PC-9 (cell line): ENCODE data around the gene RUNDC1. TPM values are rescaled to one million over a fixed set of nuclear protein-coding genes. Genes with fewer than 3 reads are reported as not detected.

Experiments used
- BruUV-seq: library from RNA; stranded (reverse); fragments of 400-500 nt; replicated peaks from 2 replicates; lab custom pipeline; 2021; lab: Mats Ljungman, UMichigan
- CTCF ChIA-PET: fragments of 300-600 bp; sonication (Branson Sonifier 250); formaldehyde crosslinking; loops from one replicate; lab custom pipeline; 2022; ENCODE audit warnings: antibody characterized with exemption; lab: Charles Lee
- POLR2A ChIA-PET: fragments of 300-600 bp; sonication (Branson Sonifier 250); formaldehyde crosslinking; loops from one replicate; lab custom pipeline; 2022; ENCODE audit warnings: antibody characterized with exemption; ENCODE audit not compliant: unreplicated experiment; lab: Charles Lee
- DNase-seq, 2 experiments: peaks; one replicate each; pipeline versions ENCODE4 v3.0.0 to v3.0.0-alpha.2; 2015 to 2022; ENCODE audit warnings: mixed read lengths in 1 of 2
- H2AFZ ChIP-seq: fragments of 200-600 bp; sonication (generic); 2 replicates; pipeline ENCODE4 v1.8.1; 2017; ENCODE audit warnings: antibody characterized with exemption
- H3F3A ChIP-seq: fragments of 200-600 bp; sonication (generic); 2 replicates; pipeline ENCODE4 v1.8.1; 2017; ENCODE audit warnings: antibody characterized with exemption, mild to moderate bottlenecking, low read depth; ENCODE audit not compliant: insufficient read depth
- H3K27ac ChIP-seq: fragments of 200-600 bp; sonication (generic); 2 replicates; pipeline ENCODE4 v1.6.1; 2016; ENCODE audit warnings: mixed run types
- H3K27me3 ChIP-seq: fragments of 200-600 bp; sonication (generic); 2 replicates; pipeline ENCODE4 v1.6.1; 2016; ENCODE audit warnings: low read depth, mixed run types; ENCODE audit not compliant: insufficient read depth
- H3K36me3 ChIP-seq: fragments of 200-600 bp; sonication (generic); 2 replicates; pipeline ENCODE4 v1.6.1; 2016; ENCODE audit warnings: low read depth, mixed run types
- H3K4me1 ChIP-seq: fragments of 200-600 bp; sonication (generic); replicated peaks from 2 replicates; pipeline ENCODE4 v1.6.1; 2016; ENCODE audit warnings: mixed run types; ENCODE audit not compliant: insufficient read depth
- H3K4me2 ChIP-seq: fragments of 200-600 bp; sonication (generic); 2 replicates; pipeline ENCODE4 v1.6.1; 2017; ENCODE audit warnings: mixed run types
- H3K4me3 ChIP-seq: fragments of 200-600 bp; sonication (generic); 2 replicates; pipeline ENCODE4 v1.6.1; 2016; ENCODE audit warnings: mixed run types
- H3K79me2 ChIP-seq: fragments of 200-600 bp; sonication (generic); 2 replicates; pipeline ENCODE4 v1.6.1; 2017; ENCODE audit warnings: low read depth, mixed run types
- H3K9me2 ChIP-seq: fragments of 200-600 bp; sonication (generic); 2 replicates; pipeline ENCODE4 v1.8.1; 2017; ENCODE audit warnings: mild to moderate bottlenecking; ENCODE audit not compliant: insufficient read depth
- H3K9me3 ChIP-seq: fragments of 200-600 bp; sonication (generic); 2 replicates; pipeline ENCODE4 v1.8.1; 2016; ENCODE audit warnings: low read depth; ENCODE audit not compliant: insufficient read depth
- H4K20me1 ChIP-seq: fragments of 200-600 bp; sonication (generic); 2 replicates; pipeline ENCODE4 v1.8.1; 2017; ENCODE audit not compliant: insufficient read depth
- CTCF ChIP-seq: fragments of 200-600 bp; sonication (generic); conservative IDR thresholded peaks from 2 replicates; pipeline ENCODE4 v1.6.1; 2017; ENCODE audit warnings: mixed run types, antibody characterized with exemption, mild to moderate bottlenecking, moderate library complexity
- EZH2 ChIP-seq: fragments of 200-600 bp; sonication (generic); IDR thresholded peaks from 2 replicates; pipeline ENCODE4 v1.8.0; 2017; ENCODE audit warnings: antibody characterized with exemption, low read depth
- intact Hi-C: fragments of 100-400 bp; cut with micrococcal nuclease; formaldehyde crosslinking; loops from one replicate; pipeline ENCODE4 v1.10.0; 2022; ENCODE audit not compliant: unreplicated experiment
- total RNA-seq: library from RNA; stranded (reverse); gene quantifications from 2 replicates; pipeline ENCODE4 v1.2.3, GENCODE V29; 2021

Gene RUNDC1
- total RNA-seq, 1 experiment from 2014 or later = 12.7 TPM

DNA sequence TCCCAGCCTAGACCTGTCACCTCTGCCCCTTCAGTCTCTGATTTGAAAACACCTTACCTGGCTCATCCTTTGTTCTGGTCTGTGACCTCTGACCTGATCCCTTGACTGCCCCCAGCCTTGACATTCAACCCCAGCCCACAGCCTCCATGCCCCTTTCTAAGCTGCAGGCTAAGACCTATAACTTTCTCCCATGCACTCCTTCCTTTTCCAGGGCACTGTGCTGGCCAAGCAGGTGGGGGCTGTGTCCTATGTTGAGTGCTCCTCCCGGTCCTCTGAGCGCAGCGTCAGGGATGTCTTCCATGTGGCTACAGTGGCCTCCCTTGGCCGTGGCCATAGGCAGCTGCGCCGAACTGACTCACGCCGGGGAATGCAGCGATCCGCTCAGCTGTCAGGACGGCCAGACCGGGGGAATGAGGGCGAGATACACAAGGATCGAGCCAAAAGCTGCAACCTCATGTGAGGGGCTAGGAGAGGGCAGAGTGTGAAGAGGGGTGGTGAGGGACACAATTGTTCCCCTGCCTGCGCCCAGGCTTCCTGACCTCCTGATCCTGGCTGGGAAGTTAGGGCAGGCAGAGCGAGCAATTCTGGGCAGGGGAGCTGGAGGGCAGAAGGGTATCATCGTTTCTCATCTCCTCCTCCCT lies 48.0 kb downstream of the RUNDC1 start:
- ChIA-PET CTCF (interaction anchor here (0.6 kb wide), 1 partner anchor 310 kb away, joined by 3 read pairs; no protein-coding TSS in a partner anchor), POLR2A (no interaction called here)
- Histone ChIP-seq H3K9me2 (no peaks in the 10 kb centered on the region), H3K9me3 (no peaks in the 10 kb centered on the region), H3K36me3 (no peaks in the 10 kb centered on the region), H3F3A (peaks cover 17% of the 10 kb centered on the region; the same call in 1 of the 2 replicates), H3K4me1 (no peaks in the 10 kb centered on the region), H3K4me3 (no peak overlapping the region), H3K27me3 (no peaks in the 10 kb centered on the region), H4K20me1 (no peaks in the 10 kb centered on the region), H3K27ac (no peak overlapping the region), H3K4me2 (no peak overlapping the region), H3K79me2 (no peaks in the 10 kb centered on the region), H2AFZ (no peak overlapping the region)
- no peak for TF ChIP-seq EZH2
- no peak for TF ChIP-seq CTCF
- intact Hi-C loops = no loop called here
- no TSS peak for BruUV-seq
- no peak for DNase-seq

GRCh38 chr17:43030137-43030767 lies 49.9 kb downstream of the RUNDC1 start:
- Histone ChIP-seq H3K4me3 (no peak overlapping the region), H3K9me3 (no peaks in the 10 kb centered on the region), H3K79me2 (no peaks in the 10 kb centered on the region), H3K27me3 (no peaks in the 10 kb centered on the region), H3K27ac (no peak overlapping the region), H3F3A (peaks cover 17% of the 10 kb centered on the region; the same call in 1 of the 2 replicates), H3K9me2 (no peaks in the 10 kb centered on the region), H3K4me1 (no peaks in the 10 kb centered on the region), H4K20me1 (no peaks in the 10 kb centered on the region), H3K4me2 (no peak overlapping the region), H2AFZ (no peak overlapping the region), H3K36me3 (no peaks in the 10 kb centered on the region)
- no peak for DNase-seq
- BruUV-seq = no TSS peak
- intact Hi-C loops = no loop called here
- TF ChIP-seq EZH2 = no peak
- TF ChIP-seq CTCF = no peak
- ChIA-PET POLR2A (interaction anchor here (0.5 to 0.6 kb wide), 2 partner anchors 331 to 1195 kb away, joined by 3 to 7 read pairs; no protein-coding TSS in a partner anchor), CTCF (no interaction called here)

DNA sequence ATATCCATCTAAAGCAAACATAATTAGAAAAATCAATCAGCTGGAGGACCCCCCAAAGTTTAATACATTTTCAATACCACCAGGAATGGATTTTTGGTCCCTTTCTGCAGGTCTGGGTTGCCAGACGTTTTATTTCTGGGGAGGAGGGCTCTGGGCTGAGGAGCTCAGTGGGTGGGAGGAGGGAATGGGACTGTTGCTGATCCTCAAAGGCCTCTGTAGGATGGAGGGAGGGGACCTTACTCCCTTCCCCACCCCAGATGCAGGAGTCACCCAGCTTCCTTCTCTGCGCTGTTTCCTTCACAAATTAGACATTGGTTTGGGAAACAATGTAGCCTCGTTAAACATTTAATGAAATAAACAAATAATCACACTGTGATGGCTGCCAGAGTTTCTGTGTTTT lies 51.3 kb downstream of the RUNDC1 start:
- ChIA-PET CTCF (no interaction called here), POLR2A (no interaction called here)
- Histone ChIP-seq H3K79me2 (no peaks in the 10 kb centered on the region), H3K9me3 (no peaks in the 10 kb centered on the region), H2AFZ (no peak overlapping the region), H4K20me1 (no peaks in the 10 kb centered on the region), H3F3A (peaks cover 7% of the 10 kb centered on the region; the same call in 1 of the 2 replicates), H3K27me3 (no peaks in the 10 kb centered on the region), H3K36me3 (no peaks in the 10 kb centered on the region), H3K27ac (no peak overlapping the region), H3K9me2 (no peaks in the 10 kb centered on the region), H3K4me2 (no peak overlapping the region), H3K4me1 (no peaks in the 10 kb centered on the region), H3K4me3 (no peak overlapping the region)
- intact Hi-C loops = no loop called here
- no TSS peak for BruUV-seq
- TF ChIP-seq CTCF = no peak
- no peak for TF ChIP-seq EZH2
- DNase-seq = no peak
